Spleen (tissue), 11 donors: Measurements from ENCODE around the gene SLAMF6. TPM values are rescaled to one million over a fixed set of nuclear protein-coding genes. Genes with fewer than 3 reads are reported as not detected.
A peak's percentile ranks its signal among the peaks of the same experiment; 100 is the strongest.
"Not testable (repeated sequence)": the region's sequence is repeated elsewhere in the genome, so short reads cannot be mapped to it uniquely, and the experiment has no call there.

ENCODE experiments used
- DNase-seq: peaks from one replicate; pipeline ENCODE4 v3.0.0-alpha.2; 2020
- H3K27ac ChIP-seq, 8 donors: fragments of 200-600 bp; sonication (generic) in 7 of 8; 1 replicate in 4 of 8; 2 replicates in 4 of 8; pipeline versions ENCODE4 v1.5.0 to v1.8.0; 2016 to 2021; ENCODE audit warnings: inconsistent platforms in 4 of 8, mild to moderate bottlenecking in 4 of 8, moderate library complexity in 1 of 8
- H3K27me3 ChIP-seq, 7 donors: fragments of 200-600 bp; sonication (generic) in 6 of 7; replicated peaks in 1 of 7; 1 replicate in 4 of 7; 2 replicates in 3 of 7; pipeline versions ENCODE4 v1.5.0 to v1.8.0; 2016 to 2021; ENCODE audit warnings: inconsistent platforms in 3 of 7, mild to moderate bottlenecking in 1 of 7
- H3K36me3 ChIP-seq, 6 donors: fragments of 200-600 bp; sonication (generic) in 5 of 6; 1 replicate in 4 of 6; 2 replicates in 2 of 6; pipeline versions ENCODE4 v1.5.0 to v1.8.0; 2016 to 2021; ENCODE audit warnings: inconsistent platforms in 2 of 6
- H3K4me1 ChIP-seq, 6 donors: fragments of 200-600 bp; sonication (generic) in 5 of 6; 1 replicate in 3 of 6; 2 replicates in 3 of 6; pipeline versions ENCODE4 v1.5.0 to v1.8.0; 2016 to 2021; ENCODE audit warnings: inconsistent platforms in 3 of 6
- H3K4me3 ChIP-seq, 8 donors: fragments of 200-600 bp; sonication (generic) in 7 of 8; 1 replicate in 4 of 8; 2 replicates in 4 of 8; pipeline versions ENCODE4 v1.5.0 to v1.8.0; 2016 to 2021; ENCODE audit warnings: inconsistent platforms in 4 of 8, mild to moderate bottlenecking in 4 of 8, moderate library complexity in 2 of 8
- H3K9me3 ChIP-seq, 8 donors: fragments of 200-600 bp; sonication (generic) in 7 of 8; 1 replicate in 4 of 8; 2 replicates in 4 of 8; pipeline versions ENCODE4 v1.5.0 to v1.8.0; 2016 to 2021; ENCODE audit warnings: inconsistent platforms in 4 of 8
- CTCF ChIP-seq, 11 experiments: fragments of 200-600 bp in 7 of 11; fragments of 450-650 bp in 4 of 11; sonication (generic) in 4 of 11; IDR thresholded peaks in 8 of 11; conservative IDR thresholded peaks in 3 of 11; 1 replicate in 7 of 11; 2 replicates in 4 of 11; pipeline versions ENCODE4 v1.4.0 to v1.8.0; 2016 to 2021; ENCODE audit warnings: antibody characterized with exemption in 11 of 11, inconsistent platforms in 4 of 11, mild to moderate bottlenecking in 1 of 11
- POLR2A ChIP-seq, 3 donors: fragments of 450-650 bp; IDR thresholded peaks; one replicate each; pipeline ENCODE4 v1.5.1; 2017; ENCODE audit warnings: antibody characterized with exemption in 3 of 3, mild to moderate bottlenecking in 1 of 3
- POLR2AphosphoS5 ChIP-seq, 3 donors: sonication (generic); formaldehyde crosslinking; IDR thresholded peaks; one replicate each; pipeline ENCODE4 v1.5.1; 2017; ENCODE audit warnings: antibody characterized with exemption in 3 of 3
- WGBS, 5 donors: extraction: QIAGEN DNeasy Blood & Tissue Kit in 3 of 5; methylation state at CpG; one replicate each; pipeline versions ENCODE4 v1.1.5 to v1.1.7; 2013 to 2018; 5-methylcytosine and 5-hydroxymethylcytosine counted together
- intact Hi-C: fragments of 100-400 bp; cut with DNase I; formaldehyde crosslinking; loops from one replicate; pipeline ENCODE4 v1.15.0; 2023; ENCODE audit warnings: low total_unique reads
- polyA plus RNA-seq, 3 donors: library from polyadenylated mRNA; stranded (reverse); fragments of 200-250 nt; gene quantifications; one replicate each; pipeline ENCODE4 v1.2.1, GENCODE V29; 2013
- total RNA-seq, 7 donors: library from RNA; depleted of rRNA in 3 of 7; stranded (reverse); fragments of >200 nt in 3 of 7; fragmentation: NEBNext Ultra II Directional in 4 of 7; extraction: Animal tissue kit (Norgen Biotek cat#: 25700) in 4 of 7; gene quantifications; one replicate each; pipeline versions ENCODE4 v1.1.0 to v1.2.1, GENCODE V29; 2016 to 2021
- donor health status: healthy with polysubstance abuse.
- donor health status: DM: no; HTN: no; CAD: no; lungs with moderate emphysema.
- donor health status: DM: no; HTN: no; CAD: no.
- donor health status: Bipolar disorder and iron deficiency.
- donor health status: healthy.
- donor health status: DM: no; HTN: no; CAD: no.
- donor health status: DM: yes; HTN: yes; CAD: no.

Gene SLAMF6
- total and polyA plus RNA-seq, 10 donors: 21.5 to 52.4 (median 36.1) TPM

GRCh38 chr1:160519642-160520435 lies 3.2 kb downstream of the SLAMF6 start:
- no peak for DNase-seq
- Histone ChIP-seq H3K4me3 (peak overlapping the region in 7 of 8 donors; percentile 3 to 79 (median 47)), H3K27ac (peak overlapping the region; percentile 71 to 93 (median 84)), H3K36me3 (peaks cover 0 to 15% (median 0%) of the 10 kb centered on the region in 6 donors), H3K9me3 (peaks cover 0 to 9% (median 1%) of the 10 kb centered on the region in 8 donors), H3K4me1 (peaks cover 13 to 84% (median 56%) of the 10 kb centered on the region in 6 donors), H3K27me3 (no peaks in the 10 kb centered on the region)
- 15 to 24% (median 18%) methylated on average over 5 of the region's 5 CpGs for WGBS, 5 donors
- intact Hi-C loops: no loop called here
- TF ChIP-seq POLR2AphosphoS5 (IDR thresholded peaks at IDR 0.05) (no peak), POLR2A (IDR thresholded peaks at IDR 0.05) (no peak), CTCF (IDR thresholded peaks at IDR 0.05 in 8 of 11, conservative IDR thresholded peaks at IDR 0.05 in 3 of 11) (peak in 9 of 11 experiments; percentile 17 to 49 (median 35))

- peak overlapping the region in 1 of 8 donors; percentile 33 for H3K4me3 ChIP-seq
- H3K27me3 ChIP-seq, DNase-seq, intact Hi-C loops: not testable (repeated sequence)
- WGBS, 5 donors: 43 to 71% (median 47%) methylated on average over 2 of the region's 2 CpGs
- H3K9me3 ChIP-seq: peaks cover 0 to 18% (median 6%) of the 10 kb centered on the region in 8 donors
- peaks cover 0 to 22% (median under 1%) of the 10 kb centered on the region in 6 donors for H3K36me3 ChIP-seq
- peak overlapping the region in 2 of 8 donors; percentile 87 to 93 for H3K27ac ChIP-seq
- H3K4me1 ChIP-seq: peaks cover 9 to 91% (median 51%) of the 10 kb centered on the region in 6 donors
These were observed 5.5 kb downstream of the SLAMF6 start for GRCh38 chr1:160517519-160517918.

- Histone ChIP-seq H3K4me1 (peaks cover 4 to 78% (median 41%) of the 10 kb centered on the region in 6 donors), H3K27ac (peak overlapping the region in 2 of 8 donors; percentile 16 to 30), H3K9me3 (peaks cover 0 to 30% (median 14%) of the 10 kb centered on the region in 8 donors), H3K4me3 (peak overlapping the region in 2 of 8 donors; percentile 3 to 33), H3K36me3 (peaks cover 0 to 38% (median 11%) of the 10 kb centered on the region in 6 donors)
- DNase-seq, intact Hi-C loops, H3K27me3 ChIP-seq: not testable (repeated sequence)
- WGBS, 5 donors: 23 to 39% (median 36%) methylated on average over 1 of the region's 1 CpG
These were observed 7.1 kb downstream of the SLAMF6 start for GRCh38 chr1:160515908-160516307.

GRCh38 chr1:160504651-160505050 lies 18.4 kb downstream of the SLAMF6 start:
- 90 to 97% (median 96%) methylated on average over 2 of the region's 2 CpGs for WGBS, 5 donors
- peaks cover 0 to 74% (median 0%) of the 10 kb centered on the region in 6 donors for H3K36me3 ChIP-seq
- H3K27ac ChIP-seq: no peak overlapping the region
- intact Hi-C loops: no loop called here
- no peaks in the 10 kb centered on the region for H3K27me3 ChIP-seq
- H3K4me3 ChIP-seq: no peak overlapping the region
- DNase-seq: no peak
- no peak for TF ChIP-seq POLR2AphosphoS5 (IDR thresholded peaks at IDR 0.05)
- no peak for TF ChIP-seq CTCF (IDR thresholded peaks at IDR 0.05 in 8 of 11, conservative IDR thresholded peaks at IDR 0.05 in 3 of 11)
- no peak for TF ChIP-seq POLR2A (IDR thresholded peaks at IDR 0.05)
- peaks cover 0 to 52% (median 7%) of the 10 kb centered on the region in 6 donors for H3K4me1 ChIP-seq
- H3K9me3 ChIP-seq: peaks cover 7 to 48% (median 46%) of the 10 kb centered on the region in 8 donors

GRCh38 chr1:160503087-160503486 lies 20.0 kb downstream of the SLAMF6 start:
- H3K9me3 ChIP-seq: peaks cover 10 to 48% (median 42%) of the 10 kb centered on the region in 8 donors
- no peak overlapping the region for H3K4me3 ChIP-seq
- 91 to 96% (median 93%) methylated on average over 6 of the region's 6 CpGs for WGBS, 5 donors
- peaks cover 0 to 53% (median 7%) of the 10 kb centered on the region in 6 donors for H3K4me1 ChIP-seq
- peak overlapping the region in 2 of 8 donors; percentile 2 to 7 for H3K27ac ChIP-seq
- DNase-seq: no peak
- intact Hi-C loops: no loop called here
- H3K27me3 ChIP-seq: no peaks in the 10 kb centered on the region
- H3K36me3 ChIP-seq: peaks cover 0 to 67% (median 0%) of the 10 kb centered on the region in 6 donors
- TF ChIP-seq POLR2A (IDR thresholded peaks at IDR 0.05) (no peak), POLR2AphosphoS5 (IDR thresholded peaks at IDR 0.05) (no peak), CTCF (IDR thresholded peaks at IDR 0.05 in 8 of 11, conservative IDR thresholded peaks at IDR 0.05 in 3 of 11) (no peak)
